COLO668 (cell line): ENCODE results near the gene CYP2R1.

Experiments
- DNase-seq: peaks from one replicate; lab custom pipeline; 2025; ENCODE audit not compliant: unreplicated experiment; lab: John Stamatoyannopoulos, UW

CYP2R1 gene

DNA sequence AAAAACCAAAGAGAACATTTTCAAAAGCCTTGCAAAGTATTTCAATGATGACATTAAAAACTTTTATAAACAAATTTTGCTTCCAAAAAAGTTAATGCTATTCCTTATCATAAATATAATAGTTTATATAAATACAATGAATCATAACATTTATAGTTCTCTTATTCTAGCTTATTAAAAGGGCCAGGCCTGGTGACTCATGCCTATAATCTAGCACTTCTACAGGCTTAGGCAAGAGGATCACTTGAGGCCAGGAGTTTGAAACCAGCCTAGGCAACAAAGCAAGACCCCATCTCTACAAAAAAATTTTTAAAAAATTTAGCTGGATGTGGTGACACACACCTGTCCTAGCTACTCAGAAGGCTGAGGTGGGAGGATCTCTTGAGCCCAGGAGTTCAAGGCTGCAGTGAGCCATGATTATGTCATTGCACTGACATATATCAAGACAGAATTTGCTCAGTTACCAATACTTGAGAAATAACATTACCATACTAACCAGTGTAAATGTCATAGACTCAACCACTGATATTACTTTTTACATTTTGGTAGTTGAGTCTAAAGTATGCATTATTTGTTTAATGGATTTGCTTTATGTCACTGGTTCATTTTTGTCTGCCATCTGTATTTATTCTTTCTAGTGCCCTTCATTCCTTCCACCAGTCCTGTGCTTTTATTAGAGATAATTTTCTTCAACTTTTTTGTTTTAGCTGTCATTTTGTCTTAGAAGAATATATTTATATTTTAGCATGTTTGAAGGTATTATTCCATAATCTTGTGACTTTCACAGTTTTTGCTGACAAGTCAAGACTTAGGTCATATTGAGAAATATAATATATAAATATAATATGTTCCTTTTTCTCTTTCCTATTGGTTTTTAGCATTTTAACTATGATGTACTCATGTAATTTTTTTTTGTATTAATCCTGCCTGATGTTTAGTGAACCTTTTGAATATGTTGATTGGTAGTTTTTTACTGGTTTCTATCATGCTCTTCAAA is 56.2 kb downstream of the CYP2R1 start:
- no peak for DNase-seq
